Measurements from ENCODE around the gene MYPN.

- no peak for TF ChIP-seq TAF1 (IDR thresholded peaks at IDR 0.05; ENCODE audit: borderline replicate concordance, insufficient read depth, low read length)
- no peak for TF ChIP-seq REST (IDR thresholded peaks at IDR 0.05; ENCODE audit: insufficient read depth in 1 of 2, low read depth in 2 of 2, low read length in 2 of 2)
- TF ChIP-seq POLR2AphosphoS5 (IDR thresholded peaks at IDR 0.05; ENCODE audit: low read depth, low read length): peak; percentile 73
- peak; percentile 55 for TF ChIP-seq FOXP2 (optimal IDR thresholded peaks at IDR 0.05; ENCODE audit: borderline replicate concordance, extremely low read depth, extremely low read length, insufficient read depth)
Measured at GRCh38 chr10:68074775-68075549, 34.3 kb upstream of the MYPN start, which contains the start of gene HERC4.
